ENCODE measurements around the gene LMF1.
"Not testable (repeated sequence)": the region's sequence is repeated elsewhere in the genome, so short reads cannot be mapped to it uniquely, and the experiment has no call there.

LMF1 gene

GRCh38 chr16:895371-895770, 75.4 kb downstream of the LMF1 start:
- no peak for DNase-seq (ENCODE audit: low spot score)

DNA sequence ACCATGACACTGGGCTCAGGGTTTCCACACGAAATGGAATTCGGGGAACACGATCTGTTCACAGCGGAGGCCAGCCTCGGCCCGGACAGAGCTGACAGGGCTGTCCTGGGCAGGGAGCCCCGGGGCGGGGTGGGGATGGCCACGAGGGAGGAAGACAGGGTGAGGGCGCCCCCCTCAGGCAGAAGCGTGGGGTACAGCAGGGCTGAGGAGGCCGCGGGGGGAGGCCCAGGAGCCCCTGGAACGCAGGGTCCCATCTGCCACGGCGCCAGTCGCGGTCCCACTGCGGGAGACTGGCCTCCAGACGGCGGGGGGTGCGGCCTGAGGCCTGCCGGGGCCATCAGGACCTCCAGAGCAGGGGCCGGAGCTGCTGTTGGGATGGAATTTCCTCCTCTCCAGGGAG, 75.9 kb downstream of the LMF1 start:
- no peak for DNase-seq (ENCODE audit: low spot score)

GRCh38 chr16:894136-894535, 76.6 kb downstream of the LMF1 start:
- no peak for DNase-seq (ENCODE audit: low spot score)

- DNase-seq (ENCODE audit: low spot score): no peak
These were observed 77.4 kb downstream of the LMF1 start for GRCh38 chr16:893360-893759.

DNA sequence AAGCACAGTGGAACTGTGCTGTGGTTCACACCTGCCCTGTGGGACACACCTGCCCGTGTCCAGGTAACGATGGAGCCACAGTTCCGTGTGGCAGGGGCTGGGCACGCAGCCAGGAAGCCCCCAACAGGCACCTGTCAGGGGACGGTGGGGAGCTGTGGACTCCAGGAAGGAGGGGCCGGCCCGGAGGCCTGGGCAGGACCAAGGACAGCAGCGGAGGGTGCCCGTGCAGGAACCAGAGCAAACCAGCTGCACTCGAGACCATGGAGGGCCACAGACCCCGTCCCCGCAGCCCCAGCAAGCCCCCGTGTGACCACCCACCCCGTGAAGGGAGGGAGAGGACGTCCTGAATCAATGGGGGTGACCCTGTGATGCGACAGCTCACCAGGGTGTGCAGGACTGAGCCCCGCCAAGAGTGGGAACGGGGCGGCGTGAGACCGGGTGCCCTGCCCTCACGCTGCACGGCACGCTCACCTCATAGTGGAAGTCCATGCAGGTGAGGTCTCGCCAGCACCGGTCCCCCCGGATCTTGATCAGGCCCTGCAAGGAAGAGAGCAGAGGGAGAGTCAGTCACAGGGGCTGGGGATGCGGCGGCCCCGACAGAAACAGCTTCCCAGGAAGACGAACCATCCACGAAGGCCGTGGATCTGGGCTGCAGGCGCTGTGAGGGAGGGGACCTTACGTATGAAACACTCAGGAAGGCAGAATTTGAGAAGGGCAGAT, 78.1 kb downstream of the LMF1 start:
- no peak for DNase-seq (ENCODE audit: low spot score)

- no peak for DNase-seq (ENCODE audit: low spot score)
These were observed 78.8 kb downstream of the LMF1 start for GRCh38 chr16:892006-892405.

GRCh38 chr16:891353-891740, 79.4 kb downstream of the LMF1 start:
- no peak for DNase-seq (ENCODE audit: low spot score)

DNA sequence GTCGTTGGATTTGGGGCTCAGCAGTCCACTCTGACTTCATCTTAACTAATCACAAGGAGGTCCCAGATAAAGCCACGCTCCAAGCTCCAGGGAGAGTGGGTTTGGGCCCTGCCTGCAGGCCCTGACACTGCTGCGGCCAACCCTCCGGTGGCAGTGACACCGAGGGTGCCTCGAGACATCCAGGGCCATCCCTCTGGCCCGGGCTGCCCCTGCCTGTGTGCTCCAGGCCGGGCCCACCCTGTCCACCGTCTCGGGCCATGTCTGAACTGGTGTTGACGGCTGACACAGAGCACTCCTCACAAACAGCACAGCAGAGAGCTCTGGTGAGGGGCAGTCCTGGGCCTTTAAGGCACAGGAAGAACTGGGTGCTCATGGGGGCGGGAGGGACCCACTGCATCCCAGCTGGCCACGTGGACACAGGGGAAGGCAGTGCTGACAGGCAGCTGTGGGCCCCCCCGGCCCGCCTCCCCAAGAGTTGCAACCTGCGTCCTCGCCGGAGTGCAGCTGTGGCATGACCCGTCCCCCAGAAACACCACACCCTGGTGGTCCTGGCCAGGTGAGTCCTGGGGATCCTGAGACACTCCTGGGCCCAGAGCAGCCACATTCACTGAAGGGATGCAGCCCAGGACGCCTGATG, 80.0 kb downstream of the LMF1 start:
- DNase-seq (ENCODE audit: low spot score): no peak

DNA sequence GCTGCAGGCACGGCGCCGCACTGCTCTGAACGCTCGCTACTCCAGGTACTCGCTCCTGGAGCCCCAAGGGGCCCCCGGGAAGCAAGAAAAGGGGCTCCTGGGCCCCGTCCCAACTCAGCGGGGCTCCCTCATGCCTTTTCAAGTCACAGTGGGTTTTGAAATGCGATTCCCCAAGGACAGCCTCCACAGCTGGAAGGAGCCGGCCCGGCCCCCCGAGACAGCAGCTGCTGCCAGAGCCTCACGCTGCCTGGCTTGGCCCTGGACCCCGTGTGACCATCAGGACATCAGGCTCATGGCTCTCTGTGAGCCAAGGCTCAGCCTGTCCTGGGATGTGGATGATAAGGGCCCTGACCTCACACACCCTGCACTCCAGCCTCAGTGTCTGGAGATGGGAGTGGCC, 80.6 kb downstream of the LMF1 start:
- DNase-seq (ENCODE audit: low spot score): no peak

- DNase-seq (ENCODE audit: low spot score): no peak
These were observed 81.2 kb downstream of the LMF1 start for GRCh38 chr16:889586-889985.

- no peak for DNase-seq (ENCODE audit: low spot score)
These were observed 81.7 kb downstream of the LMF1 start for GRCh38 chr16:888901-889570.

DNA sequence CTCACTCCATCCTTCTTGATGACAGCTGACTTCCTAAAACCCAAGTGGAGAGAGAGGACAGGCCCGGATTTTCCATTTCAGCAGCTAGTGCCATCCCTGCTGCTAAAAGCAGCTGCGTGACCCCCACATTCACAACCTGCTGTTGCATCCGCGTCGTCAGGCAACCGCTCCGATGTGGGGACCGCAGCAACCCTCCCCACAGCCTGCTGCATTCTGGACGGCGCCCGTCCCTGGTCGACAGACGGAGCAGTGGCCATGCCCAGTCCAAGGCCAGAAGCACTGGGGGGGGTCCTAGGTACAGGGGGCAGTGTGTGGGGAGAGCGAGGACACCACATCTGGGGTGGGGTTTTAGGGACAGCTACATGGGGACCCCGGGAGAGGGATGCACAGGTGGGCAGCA, 82.3 kb downstream of the LMF1 start:
- not testable (repeated sequence) for DNase-seq (ENCODE audit: low spot score)

DNA sequence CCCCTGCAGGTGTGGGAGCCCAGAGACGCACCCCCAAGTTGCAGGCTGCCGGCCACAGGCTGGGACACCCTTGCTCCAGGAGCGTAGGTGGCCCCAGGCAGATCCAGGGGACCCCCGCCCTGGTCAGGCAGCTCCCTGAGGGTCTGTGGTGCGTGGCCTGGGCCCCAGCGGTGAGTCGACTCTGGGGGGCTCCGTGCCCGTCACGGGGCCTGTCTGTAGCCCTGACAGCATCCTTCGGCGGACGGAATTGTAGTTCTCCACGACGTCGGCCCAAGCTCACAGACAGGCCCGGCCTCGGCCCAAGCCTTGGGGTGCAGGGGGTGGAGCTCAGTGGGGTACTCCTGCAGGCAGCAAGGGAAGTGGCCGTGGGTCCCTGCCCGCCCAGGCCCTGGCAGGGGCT, 82.9 kb downstream of the LMF1 start:
- DNase-seq (ENCODE audit: low spot score): no peak

- no peak for DNase-seq (ENCODE audit: low spot score)
These were observed 83.7 kb downstream of the LMF1 start for GRCh38 chr16:886802-887731.

- no peak for DNase-seq (ENCODE audit: low spot score)
These were observed 84.7 kb downstream of the LMF1 start for GRCh38 chr16:886084-886543.

- DNase-seq (ENCODE audit: low spot score): no peak
These were observed 85.4 kb downstream of the LMF1 start for GRCh38 chr16:885391-885790.

GRCh38 chr16:884232-884631, 86.6 kb downstream of the LMF1 start:
- DNase-seq (ENCODE audit: low spot score): no peak

DNA sequence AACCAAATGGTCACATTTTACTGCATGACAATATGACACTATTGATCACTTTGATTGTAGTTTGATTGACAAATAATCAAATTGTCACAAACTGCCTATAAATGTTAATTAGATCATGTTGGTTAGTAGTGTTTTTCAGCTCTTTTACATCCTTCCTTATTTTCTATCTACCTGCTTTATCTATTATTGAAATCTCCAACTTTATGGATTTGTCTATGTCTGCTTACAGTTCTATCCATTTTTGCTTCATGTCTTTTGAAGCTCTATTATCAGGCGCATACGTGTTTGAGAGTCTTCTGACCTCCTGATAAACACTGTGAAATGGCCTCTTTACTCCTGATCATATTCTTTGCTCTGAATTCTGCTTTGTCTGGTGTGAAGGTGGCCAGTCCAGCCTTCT, 87.0 kb downstream of the LMF1 start:
- no peak for DNase-seq (ENCODE audit: low spot score)

DNA sequence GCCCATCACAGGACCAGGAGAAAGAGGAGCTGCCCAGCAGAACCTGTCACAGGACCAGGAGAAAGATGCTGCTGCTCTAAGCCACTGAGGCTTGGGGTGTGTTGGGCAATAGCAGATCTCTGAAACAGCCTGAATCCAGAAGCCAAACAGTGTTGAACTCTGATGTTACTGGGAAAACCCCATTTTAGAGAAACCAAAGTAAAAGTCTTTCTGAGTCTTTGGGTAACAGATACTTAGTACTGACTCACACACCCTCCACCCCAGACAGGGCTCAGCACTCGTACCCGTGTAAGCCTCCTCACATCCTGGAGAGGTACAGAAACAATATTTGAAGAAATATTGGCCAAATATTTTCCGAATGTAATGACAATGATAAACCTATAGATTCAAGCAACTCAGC, 87.4 kb downstream of the LMF1 start:
- DNase-seq (ENCODE audit: low spot score): no peak

DNA sequence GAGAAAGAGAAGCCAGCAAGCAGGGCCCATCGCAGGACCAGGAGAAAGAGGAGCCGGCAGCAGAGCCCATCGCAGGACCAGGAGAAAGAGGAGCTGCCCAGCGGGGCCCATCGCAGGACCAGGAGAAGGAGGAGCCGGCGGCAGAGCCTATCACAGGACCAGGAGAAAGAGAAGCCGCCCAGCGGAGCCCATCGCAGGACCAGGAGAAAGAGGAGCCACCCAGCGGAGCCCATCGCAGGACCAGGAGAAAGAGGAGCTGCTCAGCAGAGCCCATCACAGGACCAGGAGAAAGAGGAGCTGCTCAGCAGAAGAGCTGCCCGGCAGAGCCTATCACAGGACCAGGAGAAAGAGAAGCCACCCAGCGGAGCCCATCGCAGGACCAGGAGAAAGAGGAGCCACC, 88.1 kb downstream of the LMF1 start:
- DNase-seq (ENCODE audit: low spot score): not testable (repeated sequence)

GRCh38 chr16:882256-882655, 88.5 kb downstream of the LMF1 start:
- no peak for DNase-seq (ENCODE audit: low spot score)
